Right ventricle myocardium superior (tissue), 1 donor: ENCODE data around the gene LINGO4. TPM values are rescaled to one million over a fixed set of nuclear protein-coding genes. Genes with fewer than 3 reads are reported as not detected.
A peak's percentile ranks its signal among the peaks of the same experiment; 100 is the strongest.

Experiments
- ATAC-seq: fragments of 200-7000 bp; cut with Tn5 transposase; one replicate; pipeline ENCODE4 v1.9.1; 2020; ENCODE audit warnings: mild to moderate bottlenecking; ENCODE audit not compliant: poor library complexity
- DNase-seq: peaks from one replicate; pipeline ENCODE4 v3.0.0-alpha.2; 2020
- intact Hi-C: fragments of 100-400 bp; cut with DNase I; formaldehyde crosslinking; loops from one replicate; pipeline ENCODE4 v1.11.2; 2022
- total RNA-seq: library from RNA; stranded (reverse); fragmentation: NEBNext Ultra II Directional; extraction: Animal tissue kit (Norgen Biotek cat#: 25700); gene quantifications from one replicate; pipeline ENCODE4 v1.2.1, GENCODE V29; 2021
- donor health status: DM: no; HTN: yes; CAD: no; lungs with severe emphysema.

LINGO4 gene
- total RNA-seq, 1 donor from 2014 or later: 0.78 TPM

- intact Hi-C loops: no loop called here
- no peak for ATAC-seq
Measured at GRCh38 chr1:151819976-151820623, 14.9 kb upstream of the LINGO4 start.

GRCh38 chr1:151819227-151819835 lies 14.1 kb upstream of the LINGO4 start:
- ATAC-seq (no peak), DNase-seq (no peak)
- intact Hi-C loops: no loop called here

More at GRCh38 chr1:151819976-151820623, 14.9 kb upstream of the LINGO4 start:
- no peak for DNase-seq

GRCh38 chr1:151817353-151817730 lies 12.1 kb upstream of the LINGO4 start:
- no peak for DNase-seq
- intact Hi-C loops: no loop called here
- ATAC-seq: no peak

GRCh38 chr1:151816548-151817352 lies 11.5 kb upstream of the LINGO4 start:
- intact Hi-C loops: no loop called here
- DNase-seq: no peak
- no peak for ATAC-seq

GRCh38 chr1:151815716-151816327 lies 10.6 kb upstream of the LINGO4 start:
- ATAC-seq (no peak), DNase-seq (peak; percentile 58)
- intact Hi-C loops: no loop called here

GRCh38 chr1:151814971-151815545 lies 9.8 kb upstream of the LINGO4 start:
- ATAC-seq (no peak), DNase-seq (no peak)
- intact Hi-C loops: no loop called here

- DNase-seq (no peak), ATAC-seq (no peak)
- intact Hi-C loops: no loop called here
Measured at GRCh38 chr1:151814426-151814825, 9.2 kb upstream of the LINGO4 start.

- DNase-seq (no peak), ATAC-seq (no peak)
- intact Hi-C loops: no loop called here
Measured at GRCh38 chr1:151813271-151813977, 8.2 kb upstream of the LINGO4 start.

GRCh38 chr1:151811181-151811580 lies 6.0 kb upstream of the LINGO4 start:
- intact Hi-C loops: no loop called here
- ATAC-seq (no peak), DNase-seq (no peak)

- intact Hi-C loops: no loop called here
- DNase-seq (no peak), ATAC-seq (no peak)
Measured at GRCh38 chr1:151809985-151810556, 4.9 kb upstream of the LINGO4 start.

GRCh38 chr1:151809290-151809984 lies 4.2 kb upstream of the LINGO4 start:
- DNase-seq (no peak), ATAC-seq (peak; percentile 53)
- intact Hi-C loops: no loop called here

GRCh38 chr1:151807766-151808165 lies 2.5 kb upstream of the LINGO4 start:
- DNase-seq (no peak), ATAC-seq (no peak)
- intact Hi-C loops: no loop called here

GRCh38 chr1:151807131-151807530 lies 1.9 kb upstream of the LINGO4 start:
- intact Hi-C loops: no loop called here
- DNase-seq: no peak
- ATAC-seq: no peak

GRCh38 chr1:151806170-151806569 lies 951 bp upstream of the LINGO4 start:
- DNase-seq (no peak), ATAC-seq (no peak)
- intact Hi-C loops: no loop called here

GRCh38 chr1:151803915-151804314 lies 1.3 kb downstream of the LINGO4 start:
- ATAC-seq: no peak
- intact Hi-C loops: no loop called here

GRCh38 chr1:151803164-151803563 lies 2.1 kb downstream of the LINGO4 start:
- intact Hi-C loops: no loop called here
- no peak for ATAC-seq
- no peak for DNase-seq

More at GRCh38 chr1:151803915-151804314, 1.3 kb downstream of the LINGO4 start:
- no peak for DNase-seq

- ATAC-seq (no peak), DNase-seq (no peak)
- intact Hi-C loops: no loop called here
Measured at GRCh38 chr1:151802372-151802771, 2.8 kb downstream of the LINGO4 start.

- no peak for DNase-seq
- ATAC-seq: no peak
- intact Hi-C loops: no loop called here
Measured at GRCh38 chr1:151801846-151802245, 3.4 kb downstream of the LINGO4 start.
